Measurements from ENCODE around the gene NOS1AP.
A peak's percentile ranks its signal among the peaks of the same experiment; 100 is the strongest.

Gene NOS1AP

DNA sequence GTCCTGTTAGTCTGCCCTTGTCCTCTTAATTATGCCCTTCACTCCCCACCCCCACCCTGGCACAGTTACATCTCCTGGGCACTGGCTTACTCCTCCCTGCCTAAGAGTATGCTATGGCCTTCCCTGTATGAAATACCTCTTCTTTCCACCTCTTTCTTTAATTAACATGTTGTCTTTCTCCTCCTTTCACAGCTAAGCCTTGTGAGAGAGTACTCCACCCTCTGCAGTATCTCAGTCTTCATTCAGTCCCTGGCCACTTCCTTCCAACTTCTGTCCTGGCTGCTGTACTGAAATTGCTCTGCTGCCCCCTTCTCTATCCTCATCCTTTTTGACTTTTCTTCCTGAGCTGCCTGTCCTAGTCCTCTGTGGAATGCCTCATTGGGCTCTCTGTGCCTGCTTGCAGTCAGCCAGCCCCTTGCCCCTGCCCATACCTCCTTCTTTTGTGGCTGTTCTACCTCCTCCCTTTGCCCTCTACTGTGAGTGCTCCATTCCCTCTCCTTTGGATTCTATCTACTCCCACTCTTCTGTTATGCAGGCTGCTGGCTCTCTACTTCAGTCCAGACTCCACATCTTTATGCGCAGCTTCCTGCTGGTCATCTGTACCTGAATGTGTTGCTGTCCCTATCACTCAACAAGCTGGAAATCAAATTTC, 8.3 kb downstream of the NOS1AP start:
- peak overlapping the region; percentile 7 for H3K4me2 ChIP-seq (ENCODE audit: low read depth, low read length, poor library complexity, severe bottlenecking)

DNA sequence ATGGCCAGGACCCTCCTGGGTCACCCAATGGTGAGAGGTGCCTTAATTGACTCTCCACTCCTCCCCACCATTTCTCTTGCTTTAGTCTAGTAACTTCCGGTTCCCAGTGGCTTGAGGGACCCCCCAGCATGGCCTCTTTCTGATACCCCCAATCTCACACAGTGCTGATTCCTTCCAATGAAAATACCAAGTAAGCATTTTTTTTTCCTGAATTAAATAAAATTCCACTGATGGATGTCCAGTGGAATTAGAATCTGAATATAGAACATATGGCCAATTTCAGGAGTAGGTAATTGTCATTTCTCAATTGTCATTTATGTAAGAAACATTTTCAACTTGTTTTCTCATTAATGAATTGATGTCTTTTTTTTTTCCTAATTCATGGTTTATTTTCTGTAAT, 9.5 kb downstream of the NOS1AP start:
- H3K36me3 ChIP-seq (ENCODE audit: insufficient read depth, low read length): no peaks in the 10 kb centered on the region

More for the DNA sequence above, 8.3 kb downstream of the NOS1AP start:
- Histone ChIP-seq H3K36me3 (ENCODE audit: insufficient read depth, low read length) (no peaks in the 10 kb centered on the region), H3K9me2 (replicated peaks; ENCODE audit: low read depth, low read length) (no peaks in the 10 kb centered on the region), H3K79me2 (ENCODE audit: insufficient read depth, low read length) (no peaks in the 10 kb centered on the region), H4K20me1 (ENCODE audit: insufficient read depth, low read length, poor library complexity, severe bottlenecking) (no peaks in the 10 kb centered on the region), H3K9me3 (ENCODE audit: insufficient read depth, low read depth, low read length) (no peaks in the 10 kb centered on the region), H3K4me3 (ENCODE audit: low read length, poor library complexity, severe bottlenecking) (no peak overlapping the region), H3K9ac (ENCODE audit: low read depth, low read length, poor library complexity, severe bottlenecking) (no peak overlapping the region), H3K4me1 (ENCODE audit: insufficient read depth, low read length, poor library complexity, severe bottlenecking) (peaks cover 9% of the 10 kb centered on the region), H2AFZ (ENCODE audit: low read length) (no peak overlapping the region), H3F3A (ENCODE audit: low read depth) (0 out of 2 replicates have a peak, but pooled peaks cover 2% of the 10 kb centered on the region), H3K27me3 (ENCODE audit: insufficient read depth, low read length, poor library complexity, severe bottlenecking) (no peaks in the 10 kb centered on the region)
- no peak for TF ChIP-seq EZH2phosphoT487 (IDR thresholded peaks at IDR 0.05; ENCODE audit: borderline replicate concordance)
- TF ChIP-seq, protein P1, sequence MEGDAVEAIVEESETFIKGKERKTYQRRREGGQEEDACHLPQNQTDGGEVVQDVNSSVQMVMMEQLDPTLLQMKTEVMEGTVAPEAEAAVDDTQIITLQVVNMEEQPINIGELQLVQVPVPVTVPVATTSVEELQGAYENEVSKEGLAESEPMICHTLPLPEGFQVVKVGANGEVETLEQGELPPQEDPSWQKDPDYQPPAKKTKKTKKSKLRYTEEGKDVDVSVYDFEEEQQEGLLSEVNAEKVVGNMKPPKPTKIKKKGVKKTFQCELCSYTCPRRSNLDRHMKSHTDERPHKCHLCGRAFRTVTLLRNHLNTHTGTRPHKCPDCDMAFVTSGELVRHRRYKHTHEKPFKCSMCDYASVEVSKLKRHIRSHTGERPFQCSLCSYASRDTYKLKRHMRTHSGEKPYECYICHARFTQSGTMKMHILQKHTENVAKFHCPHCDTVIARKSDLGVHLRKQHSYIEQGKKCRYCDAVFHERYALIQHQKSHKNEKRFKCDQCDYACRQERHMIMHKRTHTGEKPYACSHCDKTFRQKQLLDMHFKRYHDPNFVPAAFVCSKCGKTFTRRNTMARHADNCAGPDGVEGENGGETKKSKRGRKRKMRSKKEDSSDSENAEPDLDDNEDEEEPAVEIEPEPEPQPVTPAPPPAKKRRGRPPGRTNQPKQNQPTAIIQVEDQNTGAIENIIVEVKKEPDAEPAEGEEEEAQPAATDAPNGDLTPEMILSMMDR (conservative IDR thresholded peaks at IDR 0.05; ENCODE audit: low read length): no peak

DNA sequence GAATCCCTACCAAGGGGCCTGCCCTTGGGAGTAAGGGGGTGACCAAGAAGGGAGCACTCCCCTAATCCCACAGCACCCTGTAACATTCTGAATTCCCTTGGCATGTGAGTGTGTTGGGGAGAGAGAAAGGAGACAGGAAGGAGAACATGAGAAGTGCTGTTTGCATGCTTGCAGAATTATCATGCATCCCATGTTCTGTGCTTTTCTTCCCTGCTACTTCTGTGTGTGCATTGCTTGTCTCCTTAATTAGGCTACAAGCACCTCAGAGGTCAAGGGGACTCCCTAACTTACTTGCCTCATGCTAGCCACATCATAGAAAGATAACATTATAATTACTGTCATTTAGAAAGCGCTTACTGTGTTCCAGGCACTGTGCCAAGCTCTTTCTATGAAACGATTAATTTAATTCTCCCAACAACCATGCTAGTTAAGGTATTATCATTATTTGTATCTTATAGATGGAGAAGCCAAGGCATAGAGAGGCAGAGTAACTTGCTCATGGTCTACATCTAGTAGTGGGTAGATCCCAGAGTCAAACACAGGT, 11.1 kb downstream of the NOS1AP start:
- Histone ChIP-seq H3K79me2 (ENCODE audit: insufficient read depth, low read length) (no peaks in the 10 kb centered on the region), H3K4me2 (ENCODE audit: low read depth, low read length, poor library complexity, severe bottlenecking) (no peak overlapping the region)
- TF ChIP-seq, protein P1 (conservative IDR thresholded peaks at IDR 0.05; ENCODE audit: low read length): no peak
- no peak for TF ChIP-seq EZH2phosphoT487 (IDR thresholded peaks at IDR 0.05; ENCODE audit: borderline replicate concordance)

More for the DNA sequence above, 9.5 kb downstream of the NOS1AP start:
- Histone ChIP-seq H3K9me2 (replicated peaks; ENCODE audit: low read depth, low read length) (no peaks in the 10 kb centered on the region), H4K20me1 (ENCODE audit: insufficient read depth, low read length, poor library complexity, severe bottlenecking) (no peaks in the 10 kb centered on the region), H3K9ac (ENCODE audit: low read depth, low read length, poor library complexity, severe bottlenecking) (no peak overlapping the region), H3K9me3 (ENCODE audit: insufficient read depth, low read depth, low read length) (no peaks in the 10 kb centered on the region), H3K4me3 (ENCODE audit: low read length, poor library complexity, severe bottlenecking) (no peak overlapping the region), H3K4me2 (ENCODE audit: low read depth, low read length, poor library complexity, severe bottlenecking) (no peak overlapping the region), H3K79me2 (ENCODE audit: insufficient read depth, low read length) (no peaks in the 10 kb centered on the region), H2AFZ (ENCODE audit: low read length) (no peak overlapping the region), H3K27me3 (ENCODE audit: insufficient read depth, low read length, poor library complexity, severe bottlenecking) (no peaks in the 10 kb centered on the region), H3K4me1 (ENCODE audit: insufficient read depth, low read length, poor library complexity, severe bottlenecking) (peaks cover 9% of the 10 kb centered on the region), H3F3A (ENCODE audit: low read depth) (0 out of 2 replicates have a peak, but pooled peaks cover 2% of the 10 kb centered on the region)
- TF ChIP-seq EZH2phosphoT487 (IDR thresholded peaks at IDR 0.05; ENCODE audit: borderline replicate concordance): no peak
- TF ChIP-seq, protein P1 (conservative IDR thresholded peaks at IDR 0.05; ENCODE audit: low read length): no peak

More for the DNA sequence above, 11.1 kb downstream of the NOS1AP start:
- Histone ChIP-seq H3K36me3 (ENCODE audit: insufficient read depth, low read length) (no peaks in the 10 kb centered on the region), H3K9me3 (ENCODE audit: insufficient read depth, low read depth, low read length) (no peaks in the 10 kb centered on the region), H3K4me1 (ENCODE audit: insufficient read depth, low read length, poor library complexity, severe bottlenecking) (peaks cover 9% of the 10 kb centered on the region), H3F3A (ENCODE audit: low read depth) (0 out of 2 replicates have a peak, but pooled peaks cover 2% of the 10 kb centered on the region), H3K4me3 (ENCODE audit: low read length, poor library complexity, severe bottlenecking) (no peak overlapping the region), H3K27me3 (ENCODE audit: insufficient read depth, low read length, poor library complexity, severe bottlenecking) (no peaks in the 10 kb centered on the region), H3K9me2 (replicated peaks; ENCODE audit: low read depth, low read length) (no peaks in the 10 kb centered on the region), H3K9ac (ENCODE audit: low read depth, low read length, poor library complexity, severe bottlenecking) (no peak overlapping the region), H4K20me1 (ENCODE audit: insufficient read depth, low read length, poor library complexity, severe bottlenecking) (no peaks in the 10 kb centered on the region), H2AFZ (ENCODE audit: low read length) (no peak overlapping the region)
